ENCODE results near the gene MAPK8IP1.

GRCh38 chr11:45945397-45945999, 60.0 kb downstream of the MAPK8IP1 start:
- TF ChIP-seq POLR2A (IDR thresholded peaks at IDR 0.05) (no peak), CTCF (IDR thresholded peaks at IDR 0.05) (no peak)

All from thyroid gland (tissue), 4 donors.